Activated CD8-positive, alpha-beta memory T cell treated with anti-CD3 and anti-CD28 coated beads, Interleukin-2, amount 50 U/mL, for 1 hour (primary cell): ENCODE results near the gene TMEM214.

Source experiments
- DNase-seq: peaks from one replicate; pipeline ENCODE4 v3.0.0-alpha.2; 2020; ENCODE audit errors: extremely low read depth

Gene TMEM214

DNA sequence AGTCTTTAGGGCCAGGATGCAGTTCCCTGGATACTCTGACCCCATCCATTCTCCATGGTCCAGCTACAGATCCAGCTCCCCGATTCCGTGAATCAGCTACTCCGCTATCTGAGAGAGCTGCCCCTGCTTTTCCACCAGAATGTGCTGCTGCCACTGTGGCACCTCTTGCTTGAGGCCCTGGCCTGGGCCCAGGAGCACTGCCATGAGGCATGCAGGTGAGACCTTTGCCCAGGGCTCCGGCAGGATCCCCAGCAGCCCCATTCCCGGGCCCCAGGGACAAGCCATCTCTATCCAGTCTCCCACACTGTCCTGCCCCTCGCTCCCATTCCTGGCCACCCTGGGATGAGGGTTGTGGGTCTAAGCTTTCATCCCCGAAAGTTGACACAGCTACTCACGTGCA is 7.5 kb downstream of the TMEM214 start:
- DNase-seq: no peak

DNA sequence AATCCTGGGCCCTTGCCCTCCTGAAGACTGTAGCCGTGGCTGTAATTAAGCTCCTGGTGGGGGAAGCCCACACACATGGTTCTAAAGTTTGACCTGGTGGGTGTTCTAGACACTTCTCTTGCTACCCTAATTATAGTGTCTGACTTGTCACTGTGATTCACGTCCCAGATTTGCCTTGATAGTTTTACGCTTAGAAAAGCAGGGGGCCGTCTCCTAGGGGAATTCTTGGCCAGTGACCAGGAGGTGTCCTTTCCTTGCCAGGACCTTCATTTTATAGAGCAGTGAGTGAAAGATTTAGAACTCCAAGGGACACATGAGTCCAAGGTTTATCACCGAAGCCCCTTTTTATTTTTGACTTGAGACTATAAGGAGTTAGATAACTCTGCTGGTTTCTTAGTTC is 9.0 kb downstream of the TMEM214 start:
- DNase-seq: no peak

DNA sequence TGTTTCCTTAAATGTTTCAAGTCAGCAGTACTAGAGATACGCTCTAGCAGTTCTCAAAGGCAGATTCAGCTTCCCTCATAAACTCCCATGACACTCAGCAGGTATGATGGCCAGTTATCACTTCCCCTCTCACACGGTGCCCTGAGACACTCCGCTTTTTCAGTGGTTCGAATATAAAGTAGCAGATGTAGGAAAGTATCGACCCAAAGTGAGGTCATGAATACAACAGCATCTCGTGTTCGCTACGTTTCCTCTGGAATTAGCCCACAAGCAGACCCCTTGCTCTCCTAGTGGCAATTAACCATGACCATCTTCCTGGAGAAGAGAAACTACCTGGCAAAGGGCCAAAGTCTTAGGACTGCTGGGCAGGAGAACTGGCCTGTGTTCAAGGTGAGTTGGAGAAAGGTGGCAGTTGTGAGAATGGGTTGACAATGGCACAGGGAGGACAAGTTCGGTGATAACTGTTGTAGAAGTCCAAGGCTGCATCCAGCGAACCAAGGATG is 9.4 kb downstream of the TMEM214 start:
- no peak for DNase-seq

DNA sequence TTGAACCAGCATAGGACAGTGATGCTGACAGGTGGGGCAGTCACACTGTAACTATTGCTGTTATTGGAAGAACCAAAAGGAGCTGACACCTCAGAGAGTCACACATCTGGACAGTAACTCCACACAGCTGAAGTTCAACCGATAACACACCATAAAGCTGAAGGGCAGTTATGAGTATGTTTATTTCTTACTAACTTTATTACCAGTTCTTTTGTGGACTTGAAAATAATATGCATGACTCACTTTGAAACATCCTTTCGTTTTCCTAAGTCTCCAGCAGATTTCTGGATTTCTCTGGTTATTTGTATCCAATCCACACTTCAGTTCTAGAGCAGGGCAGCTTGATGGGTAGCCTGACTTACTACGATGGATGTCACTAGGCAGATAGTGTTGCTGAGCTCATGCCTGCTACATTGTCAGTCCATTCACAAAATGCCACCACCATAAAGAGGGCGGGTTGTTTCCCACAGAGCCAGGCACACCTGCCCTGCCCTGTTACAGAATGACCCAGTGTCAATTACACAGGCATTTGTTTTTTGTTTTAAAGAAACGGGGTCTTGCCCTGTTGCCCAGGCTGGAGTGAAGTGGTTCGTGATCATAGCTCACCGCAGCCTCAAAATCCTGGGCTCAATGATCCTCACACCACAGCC is 10.3 kb downstream of the TMEM214 start:
- no peak for DNase-seq

DNA sequence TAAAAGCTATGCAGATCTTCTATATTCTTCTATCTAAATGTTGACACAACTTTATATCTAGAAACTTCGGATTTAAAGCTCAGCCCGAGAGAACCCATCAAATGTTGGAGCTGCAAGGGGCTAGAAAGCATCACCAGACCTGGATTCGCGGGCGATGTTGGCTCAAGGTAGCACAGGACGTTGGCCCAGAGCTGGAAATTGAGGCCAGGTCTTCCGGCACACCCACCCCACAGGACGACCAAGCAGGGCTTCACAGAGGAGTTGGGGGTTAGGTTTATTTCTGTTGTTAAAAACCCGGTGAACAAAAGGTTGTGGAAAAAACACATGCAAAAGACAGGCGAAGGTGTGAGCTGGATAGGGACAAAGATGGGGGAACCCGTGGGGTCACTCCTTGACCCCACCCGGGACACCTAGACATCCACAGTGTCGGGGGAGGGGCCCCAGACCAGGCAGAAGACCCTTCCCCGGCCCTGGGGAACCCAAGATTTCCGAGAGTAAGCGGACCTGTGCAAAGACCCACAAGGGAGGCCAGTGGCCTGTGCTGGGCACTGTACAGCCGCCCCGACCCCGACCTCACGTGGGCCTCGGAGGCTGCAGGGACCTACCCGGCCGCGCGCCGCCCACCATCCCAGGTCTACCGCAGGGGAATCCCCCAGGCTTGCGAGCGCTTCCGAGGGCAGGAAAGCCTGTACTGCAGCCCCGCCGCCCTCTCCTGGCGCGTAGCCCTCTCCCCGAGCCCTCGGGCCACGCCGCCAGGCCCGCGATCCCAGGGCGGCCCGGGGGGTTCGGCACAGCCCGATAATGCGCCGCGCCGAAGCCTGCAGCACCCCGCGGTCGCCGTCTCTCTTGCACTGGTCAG is 16.9 kb downstream of the TMEM214 start:
- peak; percentile 32 for DNase-seq

DNA sequence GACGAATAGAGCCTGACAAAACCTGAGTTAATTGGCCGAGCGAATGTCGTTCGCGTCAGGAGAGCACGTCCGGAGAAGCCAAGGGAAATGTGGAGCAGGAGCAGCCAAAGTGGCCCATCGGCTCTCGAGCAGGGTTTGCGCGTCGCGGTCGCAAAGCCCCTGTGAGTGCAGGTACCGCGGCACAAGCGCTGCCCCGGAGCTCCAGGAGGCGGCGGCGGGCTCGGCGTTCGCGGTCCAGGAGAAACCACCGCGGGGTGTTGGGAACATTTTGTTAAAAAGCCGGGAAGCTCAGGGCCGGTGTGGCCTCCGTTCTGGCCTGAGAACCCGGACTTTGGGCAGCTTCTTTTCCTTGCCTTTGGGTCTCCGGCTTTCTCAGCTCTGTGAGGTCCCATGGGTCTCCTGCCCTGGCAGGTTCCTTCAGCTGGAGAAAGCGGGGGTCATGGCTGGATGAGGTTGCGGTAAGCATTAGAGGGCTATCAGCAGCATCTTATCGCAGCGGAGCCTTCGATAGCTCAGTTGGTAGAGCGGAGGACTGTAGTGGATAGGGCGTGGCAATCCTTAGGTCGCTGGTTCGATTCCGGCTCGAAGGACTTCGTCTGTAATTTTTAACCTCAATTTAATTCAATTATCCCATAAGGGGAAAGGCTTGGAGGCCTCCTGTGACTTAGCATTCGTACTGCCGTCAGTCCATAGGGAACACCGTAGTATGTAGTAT is 17.7 kb downstream of the TMEM214 start:
- DNase-seq: peak; percentile 68

DNA sequence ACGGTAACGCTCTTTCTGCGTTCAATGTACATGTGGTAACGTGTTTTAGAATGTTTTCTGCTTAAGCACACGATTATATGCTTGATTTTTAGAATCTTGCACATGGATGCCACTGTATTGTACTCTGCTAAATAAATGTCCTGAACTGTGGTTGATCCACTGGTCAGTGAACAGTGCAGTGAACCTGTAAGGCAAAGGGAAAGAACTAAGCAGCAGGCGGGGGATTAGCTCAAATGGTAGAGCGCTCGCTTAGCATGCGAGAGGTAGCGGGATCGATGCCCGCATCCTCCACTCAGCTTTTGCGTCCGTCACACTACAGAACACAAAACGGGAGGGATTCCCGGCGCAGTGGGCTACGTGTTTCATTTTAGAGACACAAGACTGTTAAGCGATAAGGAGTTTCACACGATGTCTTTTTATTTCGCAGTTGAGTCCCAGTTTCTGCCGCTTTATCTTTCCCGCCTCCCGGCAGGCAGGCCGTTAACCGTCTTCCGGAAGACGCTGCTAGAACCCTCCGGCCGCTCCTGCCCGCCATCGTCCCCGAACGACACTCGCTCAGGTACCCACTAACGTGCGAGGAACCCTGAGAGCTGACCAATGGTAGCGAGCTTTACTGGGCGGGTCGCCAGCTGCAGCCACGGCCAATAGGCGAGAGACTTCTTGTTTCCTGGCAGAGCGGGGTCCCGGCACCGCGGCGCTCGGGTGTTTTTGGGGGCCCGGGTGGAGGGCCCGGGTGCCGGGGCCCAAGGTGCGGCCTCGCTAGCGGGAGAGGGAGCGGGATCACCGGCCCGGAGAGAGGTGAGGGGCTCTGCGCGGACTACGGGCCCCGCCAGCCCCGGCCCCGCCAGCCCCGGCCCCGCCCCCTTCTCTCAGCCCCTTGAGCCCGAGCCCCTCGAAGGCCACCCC is 18.5 kb downstream of the TMEM214 start, which contains the start of gene AGBL5:
AGBL5 (plus strand) TSS at position 673 of the 906 bp plus-strand sequence. CDS start 1,291 bp downstream, outside the sequence.
- DNase-seq: peak; percentile 94

DNA sequence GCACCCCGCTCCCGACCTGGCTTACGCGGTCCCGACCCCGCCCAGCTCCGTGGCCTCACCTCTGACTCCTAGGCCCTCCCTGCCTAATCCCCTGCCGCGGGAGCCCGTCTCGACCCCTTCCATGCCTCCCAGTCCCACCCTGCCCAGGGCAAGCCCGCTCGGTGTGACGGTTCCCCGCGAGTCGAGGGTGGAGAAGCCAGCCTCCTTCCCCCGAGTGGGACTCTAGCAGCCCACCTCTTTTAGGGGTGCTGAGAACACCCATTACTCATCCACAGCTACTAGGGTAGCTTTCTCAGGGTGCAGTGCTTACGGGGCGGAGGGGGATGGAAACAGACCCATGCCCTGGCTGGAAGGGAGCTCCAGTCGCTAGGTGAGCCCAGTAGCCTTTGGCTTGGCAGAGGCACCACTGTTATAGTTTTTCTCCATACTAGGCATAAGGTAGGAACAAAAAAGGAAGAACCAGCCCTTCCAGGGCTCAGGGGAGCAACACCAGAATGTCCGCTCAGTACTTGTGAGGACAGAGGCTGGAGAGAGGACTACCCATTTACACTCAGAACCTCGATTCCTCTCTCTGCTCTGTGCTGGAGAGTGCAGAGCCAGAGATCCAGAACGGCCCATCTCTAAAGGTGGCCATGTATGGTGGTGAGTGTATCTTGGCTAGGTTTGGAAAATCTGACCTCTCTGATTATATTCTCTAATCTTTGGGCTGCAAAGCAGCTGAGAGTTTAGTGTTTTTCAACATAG is 19.3 kb downstream of the TMEM214 start:
- DNase-seq: peak; percentile 10

DNA sequence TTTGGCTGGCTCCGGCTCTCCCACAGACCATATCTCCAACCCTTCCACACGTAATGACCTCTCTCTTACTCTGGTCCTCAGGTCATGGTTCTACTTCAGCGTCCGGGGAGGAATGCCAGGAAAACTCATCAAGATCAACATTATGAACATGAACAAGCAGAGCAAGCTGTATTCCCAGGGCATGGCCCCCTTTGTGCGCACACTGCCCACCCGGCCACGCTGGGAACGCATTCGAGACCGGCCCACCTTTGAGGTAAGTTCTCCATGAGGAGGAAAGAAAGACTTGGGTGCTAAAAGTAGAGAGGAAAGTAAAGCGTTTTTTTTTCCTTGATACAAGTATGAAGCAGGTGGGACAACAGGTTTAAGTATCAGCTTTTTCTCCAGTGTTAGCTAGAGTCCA is 20.6 kb downstream of the TMEM214 start:
- DNase-seq: no peak

DNA sequence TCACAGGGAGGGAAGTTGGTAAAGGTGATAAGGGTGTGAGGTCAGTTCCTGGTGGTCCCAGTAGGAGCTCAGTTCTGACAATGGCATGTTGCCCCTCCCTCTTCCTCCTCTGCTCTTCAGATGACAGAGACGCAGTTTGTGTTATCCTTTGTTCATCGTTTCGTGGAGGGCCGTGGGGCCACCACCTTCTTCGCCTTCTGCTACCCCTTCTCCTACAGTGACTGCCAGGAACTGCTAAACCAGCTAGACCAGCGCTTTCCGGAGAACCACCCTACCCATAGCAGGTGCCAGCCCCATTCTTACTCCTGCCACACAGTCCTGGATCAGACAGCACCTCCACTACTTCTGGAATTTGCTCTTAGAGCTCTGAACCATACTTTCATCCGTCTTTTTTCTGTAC is 21.0 kb downstream of the TMEM214 start:
- DNase-seq: no peak

DNA sequence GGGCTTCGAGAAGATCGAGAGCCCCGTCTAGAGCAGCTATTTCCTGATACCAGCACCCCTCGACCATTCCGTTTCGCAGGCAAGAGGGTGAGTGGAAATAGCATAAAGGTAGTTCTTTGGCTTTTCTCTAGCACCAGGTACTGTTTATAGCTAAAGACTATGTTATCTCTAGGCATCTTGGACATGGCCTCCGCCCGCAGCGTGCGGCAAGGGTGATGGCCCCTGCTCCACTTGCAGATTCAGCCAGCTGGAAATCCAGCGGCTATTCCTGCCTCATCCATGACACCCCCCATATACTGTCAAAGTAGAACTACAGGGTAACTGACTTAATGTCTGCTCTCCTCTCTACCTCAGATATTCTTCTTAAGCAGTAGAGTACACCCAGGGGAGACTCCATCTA is 22.0 kb downstream of the TMEM214 start:
- no peak for DNase-seq

DNA sequence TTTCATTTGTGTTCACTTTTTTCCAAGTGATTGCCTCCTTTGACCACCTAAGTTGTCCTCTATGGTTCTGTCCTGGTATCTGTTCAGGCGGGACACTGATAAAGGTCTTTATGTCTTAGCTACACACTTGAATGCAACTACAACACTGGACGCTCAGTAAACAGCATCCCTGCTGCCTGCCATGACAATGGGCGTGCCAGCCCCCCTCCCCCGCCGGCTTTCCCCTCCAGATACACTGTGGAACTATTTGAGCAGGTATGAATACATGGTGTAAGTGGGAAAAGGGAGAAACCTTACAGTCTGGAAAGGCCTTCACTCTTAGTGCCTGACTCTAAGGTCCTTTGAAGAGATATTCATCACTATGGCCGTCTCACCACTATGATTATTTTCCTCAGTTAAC is 24.4 kb downstream of the TMEM214 start:
- DNase-seq: no peak

DNA sequence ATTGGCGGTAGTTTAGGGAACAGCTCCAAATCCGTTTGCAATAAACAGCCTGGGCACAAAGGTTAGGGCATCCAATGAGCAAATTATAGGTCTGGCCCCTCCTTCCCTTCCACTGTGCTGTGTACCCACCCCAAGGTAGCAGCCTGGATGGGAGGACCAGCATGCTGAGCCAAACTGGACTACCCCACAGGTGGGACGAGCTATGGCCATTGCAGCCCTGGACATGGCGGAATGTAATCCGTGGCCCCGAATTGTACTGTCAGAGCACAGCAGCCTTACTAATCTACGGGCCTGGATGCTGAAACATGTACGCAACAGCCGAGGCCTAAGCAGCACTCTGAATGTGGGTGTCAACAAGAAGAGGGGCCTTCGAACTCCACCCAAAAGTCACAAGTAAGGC is 25.4 kb downstream of the TMEM214 start:
- no peak for DNase-seq

DNA sequence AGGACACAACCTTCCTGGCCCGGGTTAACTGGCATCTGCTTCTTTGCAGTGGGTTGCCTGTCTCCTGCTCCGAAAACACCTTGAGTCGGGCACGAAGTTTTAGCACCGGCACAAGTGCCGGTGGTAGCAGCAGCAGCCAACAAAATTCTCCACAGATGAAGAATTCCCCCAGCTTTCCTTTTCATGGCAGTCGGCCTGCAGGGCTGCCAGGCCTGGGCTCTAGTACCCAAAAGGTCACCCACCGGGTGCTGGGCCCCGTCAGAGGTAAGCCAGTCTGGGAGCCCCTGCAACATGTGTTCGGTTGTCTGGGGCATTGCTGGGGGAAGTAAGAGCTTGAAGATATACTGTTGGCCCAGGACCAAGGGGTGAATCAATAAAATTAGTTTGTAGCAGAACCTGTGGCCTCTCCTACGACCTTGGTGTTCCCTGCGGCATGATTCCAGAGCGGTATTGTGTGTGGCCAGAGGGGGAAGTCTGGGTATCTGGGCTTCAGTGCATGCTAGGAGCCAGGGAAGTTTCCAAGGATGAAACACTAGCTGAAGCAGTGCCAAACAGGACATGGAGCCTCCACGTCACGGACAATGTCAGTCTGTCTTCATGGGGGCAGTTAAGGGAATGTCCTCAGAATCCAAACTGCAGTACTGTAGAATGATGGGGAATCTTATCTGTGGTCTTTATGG is 26.5 kb downstream of the TMEM214 start:
- no peak for DNase-seq

DNA sequence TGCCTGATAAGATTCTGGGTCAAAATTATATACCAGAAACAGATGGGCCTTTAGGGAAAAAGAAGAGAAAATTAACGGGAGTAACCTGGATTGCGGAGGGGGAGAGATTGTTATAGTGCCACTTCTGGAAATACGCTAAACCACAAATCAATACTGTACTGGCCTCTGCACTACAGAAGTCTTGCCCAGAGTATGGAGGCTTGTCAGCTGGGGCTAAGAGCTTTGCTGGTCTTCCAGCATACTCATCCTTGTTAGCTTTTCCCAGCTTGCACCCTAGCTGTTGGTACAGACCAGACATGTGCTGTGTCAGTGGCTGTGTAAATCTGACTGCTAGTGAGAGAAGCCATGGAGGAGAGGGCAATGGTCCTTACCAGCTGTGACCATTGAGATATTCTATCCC is 27.6 kb downstream of the TMEM214 start:
- no peak for DNase-seq

DNA sequence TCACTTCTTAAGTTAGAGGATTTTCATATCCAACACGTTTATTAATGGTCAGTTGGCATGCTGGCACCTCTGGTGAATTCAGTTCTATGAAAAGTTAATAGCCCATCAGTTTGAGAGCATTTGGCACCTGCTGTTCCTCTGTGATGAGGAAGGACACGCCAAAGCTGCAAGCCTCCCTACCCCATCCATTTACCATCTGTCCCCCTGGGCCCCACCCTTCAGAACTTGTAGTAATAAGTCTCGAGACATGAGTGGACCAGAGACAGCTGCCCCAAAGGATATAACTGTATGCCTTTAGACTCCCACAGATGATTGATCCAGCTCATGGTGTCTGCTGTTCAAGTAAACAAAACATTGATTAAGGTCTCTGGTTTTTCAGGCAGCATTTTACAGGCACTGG is 32.4 kb downstream of the TMEM214 start:
- DNase-seq: no peak

DNA sequence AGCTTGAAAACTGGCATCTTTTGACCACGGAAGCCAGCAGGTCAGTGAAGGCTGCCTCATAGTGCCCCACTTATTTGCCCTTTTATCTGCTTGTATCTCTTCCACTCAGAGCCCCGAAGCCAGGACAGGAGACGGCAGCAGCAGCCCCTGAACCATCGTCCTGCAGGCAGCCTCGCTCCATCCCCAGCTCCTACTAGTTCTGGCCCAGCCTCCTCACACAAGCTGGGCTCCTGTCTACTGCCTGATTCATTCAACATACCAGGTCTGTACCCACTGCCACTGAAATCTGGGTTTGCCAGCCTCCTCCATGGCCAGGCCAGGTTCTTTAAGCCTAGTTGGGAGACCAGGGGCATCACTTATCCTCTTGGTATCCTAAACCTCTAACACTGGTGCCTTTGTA is 34.6 kb downstream of the TMEM214 start:
- no peak for DNase-seq

DNA sequence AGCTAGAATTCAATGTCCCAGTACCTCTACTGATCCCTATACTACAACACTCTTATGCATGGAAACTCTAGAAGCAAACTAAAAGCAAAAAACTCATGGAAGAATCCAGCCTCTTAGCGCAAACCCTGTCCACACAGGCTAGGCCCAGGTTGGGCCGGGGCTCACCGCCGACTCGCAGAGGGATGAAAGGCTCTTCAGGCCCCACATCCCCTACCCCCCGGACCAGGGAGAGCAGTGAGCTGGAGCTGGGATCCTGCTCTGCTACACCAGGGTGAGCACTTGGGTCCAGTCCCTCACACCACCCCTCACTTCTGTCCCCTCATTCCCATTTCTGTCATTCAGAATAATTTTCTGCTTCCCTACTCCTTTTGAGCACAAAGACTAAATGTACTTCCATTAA is 36.7 kb downstream of the TMEM214 start:
- DNase-seq: no peak

DNA sequence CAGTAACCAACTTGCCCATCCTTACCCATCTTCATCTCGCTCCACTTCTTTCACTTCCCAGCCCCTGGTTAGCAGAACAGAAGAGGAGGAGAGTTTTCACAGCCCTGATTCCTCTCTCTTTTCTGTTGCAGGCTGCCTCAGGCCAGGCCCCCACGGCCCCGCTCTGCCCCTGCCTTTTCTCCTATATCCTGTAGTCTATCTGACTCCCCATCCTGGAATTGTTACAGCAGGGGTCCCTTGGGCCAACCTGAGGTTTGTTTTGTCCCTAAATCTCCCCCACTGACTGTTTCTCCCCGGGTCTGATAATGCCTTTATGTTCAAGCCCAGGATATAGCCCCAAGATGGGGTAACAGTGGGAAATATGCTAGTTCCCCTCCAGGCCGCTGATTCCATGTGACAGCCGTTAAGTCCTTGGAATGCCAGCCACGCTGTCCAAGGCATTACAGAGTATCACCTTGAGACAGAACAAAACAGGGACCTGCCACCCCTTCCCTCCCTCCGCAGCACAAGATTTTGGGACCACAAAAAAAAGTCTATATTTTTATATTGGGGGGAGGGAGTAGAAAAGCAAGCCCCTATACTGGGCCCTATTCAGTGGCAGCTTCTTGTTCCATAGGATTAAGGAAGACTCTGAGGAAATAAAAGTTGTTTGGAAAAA is 37.3 kb downstream of the TMEM214 start:
- DNase-seq: no peak
